CD8-positive, alpha-beta memory T cell (primary cell): ENCODE data around the gene RPP30. TPM values are rescaled to one million over a fixed set of nuclear protein-coding genes. Genes with fewer than 3 reads are reported as not detected.

Experiments used
- CTCF ChIA-PET: fragments of 350-600 bp; sonication (Branson Sonifier 250); formaldehyde crosslinking; loops from one replicate; lab custom pipeline; 2021; ENCODE audit warnings: antibody characterized with exemption; lab: Charles Lee
- POLR2A ChIA-PET: fragments of 350-600 bp; sonication (Branson Sonifier 250); formaldehyde crosslinking; loops from one replicate; lab custom pipeline; 2021; ENCODE audit warnings: antibody characterized with exemption; lab: Charles Lee
- DNase-seq, 5 donors: peaks; one replicate each; pipeline versions ENCODE4 v3.0.0 to v3.0.0-alpha.2; 2020 to 2022; ENCODE audit warnings: mixed read lengths in 1 of 5
- H3K27ac ChIP-seq: one replicate; pipeline ENCODE4 v1.7.0; 2013; ENCODE audit warnings: low read depth, mild to moderate bottlenecking, low read length, moderate library complexity
- H3K27me3 ChIP-seq: 2 replicates; pipeline ENCODE4 v1.7.0; 2013; ENCODE audit warnings: low read length, mild to moderate bottlenecking; ENCODE audit not compliant: insufficient read depth, poor library complexity, severe bottlenecking
- H3K36me3 ChIP-seq: 2 replicates; pipeline ENCODE4 v1.7.0; 2013; ENCODE audit warnings: mild to moderate bottlenecking, low read length, moderate library complexity; ENCODE audit not compliant: insufficient read depth
- H3K4me1 ChIP-seq: 2 replicates; pipeline ENCODE4 v1.7.0; 2013; ENCODE audit warnings: mild to moderate bottlenecking, low read length, moderate library complexity; ENCODE audit not compliant: insufficient read depth
- H3K4me3 ChIP-seq: 2 replicates; pipeline ENCODE4 v1.7.0; 2013; ENCODE audit warnings: mild to moderate bottlenecking, low read length
- H3K9me3 ChIP-seq: 2 replicates; pipeline ENCODE4 v1.7.0; 2013; ENCODE audit warnings: mild to moderate bottlenecking, low read length
- H3K27ac Mint-ChIP-seq, 8 donors: one replicate each; pipeline ENCODE4 v1.8.0; 2020 to 2021; ENCODE audit warnings: mixed read lengths in 8 of 8, mild to moderate bottlenecking in 6 of 8, inconsistent platforms in 3 of 8, moderate library complexity in 3 of 8
- H3K27me3 Mint-ChIP-seq, 2 donors: one replicate each; pipeline ENCODE4 v1.8.0; 2020 to 2021; ENCODE audit warnings: mixed read lengths in 2 of 2, mild to moderate bottlenecking in 1 of 2, moderate library complexity in 1 of 2
- H3K36me3 Mint-ChIP-seq, 3 donors: one replicate each; pipeline ENCODE4 v1.8.0; 2020 to 2021; ENCODE audit warnings: mixed read lengths in 3 of 3, inconsistent platforms in 1 of 3, mild to moderate bottlenecking in 1 of 3
- H3K4me1 Mint-ChIP-seq, 3 donors: one replicate each; pipeline ENCODE4 v1.8.0; 2020 to 2021; ENCODE audit warnings: mixed read lengths in 3 of 3, inconsistent platforms in 1 of 3, mild to moderate bottlenecking in 1 of 3
- H3K4me3 Mint-ChIP-seq, 7 donors: one replicate each; pipeline ENCODE4 v1.8.0; 2020 to 2021; ENCODE audit warnings: mixed read lengths in 7 of 7, mild to moderate bottlenecking in 6 of 7, moderate library complexity in 4 of 7, inconsistent platforms in 2 of 7
- H3K9me3 Mint-ChIP-seq, 5 donors: one replicate each; pipeline ENCODE4 v1.8.0; 2020 to 2022; ENCODE audit warnings: mixed read lengths in 5 of 5, mild to moderate bottlenecking in 3 of 5, moderate library complexity in 2 of 5, inconsistent platforms in 1 of 5
- polyA plus RNA-seq: library from polyadenylated mRNA; unstranded; fragments of 300-500 nt; fragmentation: Illumina TruSeq; gene quantifications from one replicate; pipeline ENCODE4 v1.2.3, GENCODE V29; 2021
- total RNA-seq, 2 experiments: library from RNA; stranded (reverse); gene quantifications; one replicate each; pipeline ENCODE4 v1.2.3, GENCODE V29; 2021

Gene RPP30
- total and polyA plus RNA-seq, 3 experiments from 2014 or later: 40.3 to 130 (median 123) TPM

DNA sequence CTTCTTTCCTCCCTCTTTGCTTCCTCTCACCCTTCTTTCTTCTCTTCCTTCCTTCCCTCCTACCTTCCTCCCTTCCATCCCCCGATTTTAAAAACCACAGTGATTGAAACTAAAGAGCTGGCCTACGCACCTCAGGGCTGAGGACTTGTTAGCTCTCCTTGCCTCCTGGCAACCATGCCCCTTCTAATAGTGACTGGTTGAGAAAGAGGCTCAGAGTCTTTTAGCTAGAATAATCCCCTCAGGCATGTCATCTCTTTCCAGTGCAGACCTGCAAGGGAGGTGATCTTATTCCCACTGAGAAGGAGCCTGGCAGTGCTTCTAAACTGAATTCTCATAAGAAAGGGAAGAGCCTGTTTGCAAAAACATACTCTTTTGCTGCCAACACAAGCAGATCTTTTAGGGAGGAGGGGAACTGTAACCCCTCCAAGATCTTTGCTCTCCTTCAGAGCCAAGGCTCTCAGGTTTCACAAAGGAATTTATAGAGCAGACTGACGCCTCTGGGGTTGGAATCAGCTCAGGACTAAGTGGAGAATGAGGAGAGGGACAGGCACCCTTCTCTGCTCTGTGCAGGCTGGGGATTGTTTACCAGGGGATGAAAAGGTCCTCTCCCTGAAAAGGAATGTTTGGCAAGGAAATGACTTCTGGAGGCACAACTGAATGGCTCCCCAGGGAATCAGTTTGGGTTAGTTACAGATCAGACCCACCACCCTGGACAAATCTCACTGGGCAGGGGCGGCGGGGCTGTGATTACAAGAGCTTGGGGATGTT lies 58.5 kb downstream of the RPP30 start:
- Histone ChIP-seq H3K27ac (no peak overlapping the region), H3K9me3 (no peaks in the 10 kb centered on the region), H3K4me3 (no peak overlapping the region), H3K36me3 (no peaks in the 10 kb centered on the region), H3K27me3 (peaks cover 4% of the 10 kb centered on the region), H3K4me1 (no peaks in the 10 kb centered on the region)
- Mint-ChIP-seq H3K4me1 (no peaks in the 10 kb centered on the region), H3K9me3 (no peaks in the 10 kb centered on the region), H3K4me3 (no peak overlapping the region), H3K36me3 (no peaks in the 10 kb centered on the region), H3K27me3 (peaks cover 10 to 50% of the 10 kb centered on the region in 2 donors), H3K27ac (no peak overlapping the region)
- no peak for DNase-seq
- POLR2A ChIA-PET: no interaction called here
- CTCF ChIA-PET: interaction anchor here (1.0 kb wide), 1 partner anchor 21 kb away, joined by 3 read pairs; no protein-coding TSS in a partner anchor

DNA sequence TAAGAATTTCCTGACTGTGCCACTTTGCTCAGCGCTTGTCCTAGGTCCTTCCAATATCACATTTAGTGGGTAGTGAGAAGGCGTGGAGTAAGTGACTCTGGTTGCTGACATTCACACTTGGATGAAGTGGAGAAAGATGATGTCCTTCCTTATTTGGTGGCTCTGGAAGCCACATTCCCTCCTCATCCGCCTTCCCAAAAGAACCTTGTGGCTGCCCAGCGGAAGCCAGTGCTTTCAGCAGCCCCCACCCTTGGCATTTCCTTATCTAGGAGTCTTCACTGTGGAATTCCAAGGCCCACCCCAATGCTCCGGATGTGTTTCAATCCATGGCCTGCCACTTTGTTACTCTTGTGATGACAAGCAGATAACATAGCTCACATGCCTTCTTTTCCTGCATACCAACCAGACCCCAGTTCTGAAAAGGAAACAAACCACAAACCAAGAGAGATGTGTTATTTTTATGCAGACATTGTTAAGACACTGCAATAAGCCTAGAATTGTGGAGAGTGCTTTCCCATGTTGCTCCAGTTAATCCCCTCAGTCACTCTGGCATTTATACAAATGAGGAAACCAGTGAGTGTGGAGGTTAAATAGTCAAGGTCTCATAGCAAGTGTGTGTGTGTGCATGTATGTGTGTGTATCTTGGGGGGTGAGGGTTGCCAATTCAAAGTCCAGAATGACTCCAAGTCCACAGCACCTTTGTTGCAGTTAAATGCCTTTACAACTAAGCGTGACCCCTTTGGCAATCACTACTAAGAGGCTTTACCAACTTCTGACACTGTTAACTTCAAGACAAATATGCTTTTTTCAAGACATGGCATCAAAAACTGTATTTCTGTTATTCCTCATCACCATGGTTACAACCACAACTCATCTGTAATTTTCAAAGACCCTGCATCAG lies 59.4 kb downstream of the RPP30 start:
- no peaks in the 10 kb centered on the region for H3K9me3 Mint-ChIP-seq
- H3K36me3 Mint-ChIP-seq: no peaks in the 10 kb centered on the region
- Histone ChIP-seq H3K9me3 (no peaks in the 10 kb centered on the region), H3K4me3 (no peak overlapping the region), H3K4me1 (no peaks in the 10 kb centered on the region), H3K27me3 (peaks cover 4% of the 10 kb centered on the region), H3K27ac (no peak overlapping the region), H3K36me3 (no peaks in the 10 kb centered on the region)
- POLR2A ChIA-PET: no interaction called here
- CTCF ChIA-PET: no interaction called here
- H3K4me1 Mint-ChIP-seq: no peaks in the 10 kb centered on the region
- no peak overlapping the region for H3K27ac Mint-ChIP-seq
- peaks cover 14 to 50% of the 10 kb centered on the region in 2 donors for H3K27me3 Mint-ChIP-seq
- H3K4me3 Mint-ChIP-seq: no peak overlapping the region
- no peak for DNase-seq

DNA sequence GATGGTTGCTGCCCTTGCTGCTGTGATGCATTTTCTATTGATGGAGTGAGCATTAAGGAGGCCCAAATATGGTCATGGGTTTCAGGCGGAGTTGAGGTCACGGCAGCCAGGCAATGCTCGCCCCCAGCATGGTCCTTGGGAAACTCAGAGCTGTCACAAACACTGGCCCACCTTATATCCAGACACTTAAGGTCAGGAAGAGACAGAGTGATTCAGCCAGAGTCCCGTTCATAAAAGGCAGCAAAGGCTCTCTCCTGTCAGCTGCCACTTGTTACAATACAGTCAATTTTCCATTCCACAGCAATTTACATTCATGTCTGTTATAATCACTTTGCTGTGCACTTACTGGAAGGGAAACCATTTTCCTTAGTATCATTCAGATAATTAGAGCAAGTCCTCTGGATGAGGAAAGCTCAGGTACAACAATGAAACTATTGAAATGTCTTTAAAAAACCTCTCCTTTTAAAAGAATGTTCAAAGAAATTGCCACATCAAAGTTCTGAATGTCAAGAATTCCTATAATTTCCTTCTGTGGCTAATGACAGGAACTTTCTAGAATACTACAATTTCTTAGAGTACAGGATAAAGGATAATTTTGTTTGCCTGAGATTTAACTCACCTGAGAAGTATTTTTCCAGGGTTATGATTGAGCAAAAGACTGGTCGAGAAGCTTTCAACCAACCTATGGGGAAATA lies 64.0 kb downstream of the RPP30 start:
- ChIA-PET POLR2A (no interaction called here), CTCF (no interaction called here)
- H3K36me3 Mint-ChIP-seq: no peaks in the 10 kb centered on the region
- Histone ChIP-seq H3K36me3 (no peaks in the 10 kb centered on the region), H3K27me3 (peaks cover 4% of the 10 kb centered on the region), H3K27ac (no peak overlapping the region), H3K4me1 (no peaks in the 10 kb centered on the region), H3K4me3 (no peak overlapping the region), H3K9me3 (no peaks in the 10 kb centered on the region)
- H3K4me1 Mint-ChIP-seq: no peaks in the 10 kb centered on the region
- H3K4me3 Mint-ChIP-seq: no peak overlapping the region
- no peak for DNase-seq
- H3K9me3 Mint-ChIP-seq: no peaks in the 10 kb centered on the region
- peaks cover 13 to 14% of the 10 kb centered on the region in 2 donors for H3K27me3 Mint-ChIP-seq
- peak overlapping the region in 1 of 8 donors; percentile 0 for H3K27ac Mint-ChIP-seq

DNA sequence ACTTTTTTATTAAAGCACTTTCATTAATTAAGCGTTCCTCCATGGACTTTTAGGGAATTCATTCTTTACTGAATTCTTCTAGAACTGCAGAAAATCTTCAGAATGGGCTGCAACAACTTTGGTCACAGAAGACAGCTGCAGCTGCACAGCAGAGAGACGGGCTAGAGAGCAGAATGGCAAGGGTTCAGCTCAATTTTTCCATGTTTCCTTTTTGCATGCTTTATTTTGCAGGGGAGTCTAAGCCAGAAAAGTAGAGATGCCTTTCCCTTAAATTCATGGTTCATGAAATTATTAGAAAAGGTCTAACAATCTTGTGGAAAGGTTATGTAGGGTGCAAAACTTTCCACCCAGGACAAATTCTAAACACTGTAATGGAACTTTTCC lies 64.5 kb downstream of the RPP30 start:
- no peaks in the 10 kb centered on the region for H3K4me1 Mint-ChIP-seq
- H3K4me1 ChIP-seq: no peaks in the 10 kb centered on the region
- ChIA-PET POLR2A (no interaction called here), CTCF (no interaction called here)
- no peak overlapping the region for H3K4me3 ChIP-seq
- no peaks in the 10 kb centered on the region for H3K9me3 ChIP-seq
- peaks cover 9 to 11% of the 10 kb centered on the region in 2 donors for H3K27me3 Mint-ChIP-seq
- no peaks in the 10 kb centered on the region for H3K36me3 Mint-ChIP-seq
- no peak overlapping the region for H3K27ac Mint-ChIP-seq
- peaks cover 4% of the 10 kb centered on the region for H3K27me3 ChIP-seq
- H3K9me3 Mint-ChIP-seq: no peaks in the 10 kb centered on the region
- H3K4me3 Mint-ChIP-seq: no peak overlapping the region
- H3K36me3 ChIP-seq: no peaks in the 10 kb centered on the region
- no peak for DNase-seq
- H3K27ac ChIP-seq: no peak overlapping the region

DNA sequence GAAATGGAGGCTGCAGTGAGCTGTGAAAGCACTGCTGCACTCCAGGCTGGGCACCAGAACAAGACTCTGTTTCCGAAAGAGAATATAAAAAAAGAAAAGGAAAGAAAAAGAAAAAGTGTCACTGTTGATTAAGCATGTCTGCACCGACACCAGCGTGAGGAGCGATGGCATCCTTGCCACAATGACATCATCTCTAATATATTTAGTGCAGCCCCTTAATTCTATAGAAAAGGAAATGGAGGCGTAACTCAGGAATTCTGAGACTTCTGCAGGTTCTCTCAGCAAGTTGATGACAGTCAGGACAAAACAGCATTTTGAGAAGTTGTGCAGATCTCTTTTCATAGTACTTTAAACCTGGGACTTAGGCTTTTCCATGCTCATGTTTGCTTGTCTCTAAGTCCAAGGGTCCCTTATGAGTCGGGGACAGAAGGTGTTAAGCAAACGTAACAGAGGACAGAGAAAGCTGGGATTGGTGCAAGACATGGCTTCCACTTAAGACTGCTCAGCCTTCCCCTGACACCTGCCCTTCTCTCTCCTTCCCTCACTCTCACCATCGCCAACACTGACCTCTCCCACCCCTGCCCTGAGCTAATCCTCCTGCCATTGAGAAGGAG lies 66.0 kb downstream of the RPP30 start:
- Mint-ChIP-seq H3K27me3 (peaks cover 0 to 9% of the 10 kb centered on the region in 2 donors), H3K27ac (peak overlapping the region in 1 of 8 donors; percentile 77), H3K36me3 (no peaks in the 10 kb centered on the region), H3K9me3 (no peaks in the 10 kb centered on the region), H3K4me3 (no peak overlapping the region), H3K4me1 (no peaks in the 10 kb centered on the region)
- POLR2A ChIA-PET: no interaction called here
- Histone ChIP-seq H3K27ac (no peak overlapping the region), H3K27me3 (no peaks in the 10 kb centered on the region), H3K36me3 (no peaks in the 10 kb centered on the region), H3K4me3 (no peak overlapping the region), H3K9me3 (no peaks in the 10 kb centered on the region), H3K4me1 (no peaks in the 10 kb centered on the region)
- CTCF ChIA-PET: no interaction called here
- no peak for DNase-seq

DNA sequence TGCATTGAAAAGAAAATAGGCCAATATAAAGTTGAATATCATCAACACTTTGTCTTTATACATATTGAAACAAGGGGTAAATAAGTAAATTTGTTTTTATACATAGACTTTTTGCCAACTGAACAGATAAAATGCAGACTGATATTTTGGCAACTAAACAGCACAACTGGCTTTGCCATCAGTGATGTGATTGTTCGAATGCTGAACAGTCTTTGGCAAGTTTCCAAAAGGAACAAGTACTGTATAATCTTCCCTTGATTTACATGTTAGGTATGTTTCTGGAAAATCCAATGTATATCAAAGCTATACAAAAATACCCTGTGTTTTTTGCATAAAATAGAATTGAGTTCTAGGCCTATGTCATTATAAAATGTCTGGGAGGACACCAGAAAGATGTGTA lies 67.3 kb downstream of the RPP30 start:
- ChIA-PET CTCF (interaction anchor here (0.5 kb wide), 1 partner anchor 1638 kb away, joined by 3 read pairs; no protein-coding TSS in a partner anchor), POLR2A (no interaction called here)
- H3K4me1 ChIP-seq: no peaks in the 10 kb centered on the region
- no peak overlapping the region for H3K4me3 ChIP-seq
- no peak for DNase-seq
- no peak overlapping the region for H3K27ac Mint-ChIP-seq
- no peak overlapping the region for H3K4me3 Mint-ChIP-seq
- H3K27ac ChIP-seq: no peak overlapping the region
- H3K9me3 ChIP-seq: no peaks in the 10 kb centered on the region
- H3K36me3 Mint-ChIP-seq: no peaks in the 10 kb centered on the region
- peaks cover 0 to 9% of the 10 kb centered on the region in 2 donors for H3K27me3 Mint-ChIP-seq
- H3K9me3 Mint-ChIP-seq: no peaks in the 10 kb centered on the region
- H3K27me3 ChIP-seq: no peaks in the 10 kb centered on the region
- no peaks in the 10 kb centered on the region for H3K4me1 Mint-ChIP-seq
- H3K36me3 ChIP-seq: no peaks in the 10 kb centered on the region

DNA sequence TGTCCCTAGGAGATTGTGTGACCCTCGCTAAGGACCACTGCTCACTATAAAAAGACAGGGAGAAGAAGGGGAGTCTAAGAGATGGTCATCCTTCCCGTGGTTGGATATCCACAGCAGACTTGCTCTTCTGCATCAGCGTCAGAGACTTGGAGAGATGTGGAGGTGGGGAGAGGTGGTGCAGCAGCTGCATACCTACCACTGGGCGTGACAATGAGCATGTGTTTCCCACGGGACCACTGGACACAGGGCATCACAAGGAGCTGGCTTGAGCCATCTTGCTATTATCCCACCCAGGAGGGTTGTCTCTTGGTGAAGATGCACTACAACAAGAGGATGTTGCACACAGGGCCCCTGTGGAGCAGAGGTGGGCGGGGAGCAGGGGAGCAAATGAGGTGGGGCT lies 67.9 kb downstream of the RPP30 start:
- CTCF ChIA-PET: no interaction called here
- H3K4me1 Mint-ChIP-seq: no peaks in the 10 kb centered on the region
- no peaks in the 10 kb centered on the region for H3K4me1 ChIP-seq
- no peak overlapping the region for H3K4me3 ChIP-seq
- POLR2A ChIA-PET: no interaction called here
- no peaks in the 10 kb centered on the region for H3K27me3 ChIP-seq
- H3K27me3 Mint-ChIP-seq: peaks cover 0 to 9% of the 10 kb centered on the region in 2 donors
- H3K36me3 ChIP-seq: no peaks in the 10 kb centered on the region
- H3K36me3 Mint-ChIP-seq: no peaks in the 10 kb centered on the region
- no peak overlapping the region for H3K27ac Mint-ChIP-seq
- DNase-seq: no peak
- H3K4me3 Mint-ChIP-seq: no peak overlapping the region
- H3K27ac ChIP-seq: no peak overlapping the region
- no peaks in the 10 kb centered on the region for H3K9me3 ChIP-seq
- H3K9me3 Mint-ChIP-seq: no peaks in the 10 kb centered on the region
